NT2/D1 (cell line): ENCODE results near the gene NBPF9.
"Not testable (repeated sequence)": the region's sequence is repeated elsewhere in the genome, so short reads cannot be mapped to it uniquely, and the experiment has no call there.

Experiments used
- SUZ12 ChIP-seq: IDR thresholded peaks from 2 replicates; pipeline ENCODE4 v1.6.1; 2011; ENCODE audit not compliant: insufficient read length, insufficient read depth; ENCODE audit errors: extremely low read depth
- YY1 ChIP-seq: IDR thresholded peaks from 2 replicates; pipeline ENCODE4 v1.6.1; 2011; ENCODE audit not compliant: insufficient read length, insufficient read depth
- ZNF274 ChIP-seq: IDR thresholded peaks from 2 replicates; pipeline ENCODE4 v1.6.1; 2011; ENCODE audit warnings: mild to moderate bottlenecking, low read depth, low read length

DNA sequence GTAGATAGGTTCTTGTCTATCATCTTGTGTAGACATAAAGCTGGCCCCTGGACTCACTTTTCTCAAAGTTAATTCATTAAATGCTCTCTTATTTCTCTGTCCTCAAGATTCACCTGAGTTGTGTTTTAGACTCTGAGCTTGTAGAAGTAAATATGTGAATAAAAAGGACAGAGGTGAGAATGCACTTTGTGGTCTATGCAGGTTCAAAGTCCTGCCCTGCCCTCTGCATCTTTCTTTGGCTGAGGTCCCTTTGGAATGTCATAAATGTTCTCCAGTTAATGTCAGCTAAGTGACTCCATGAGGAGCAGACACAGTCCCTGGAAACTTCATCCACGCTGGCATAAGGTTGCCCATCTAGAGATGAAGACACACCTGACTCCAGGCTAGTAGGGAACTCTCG lies 7.0 kb upstream of the NBPF9 start:
- not testable (repeated sequence) for TF ChIP-seq ZNF274, YY1, SUZ12
